NT2/D1 (cell line): Measurements from ENCODE around the gene AVPR2.

Experiments used
- DNase-seq: peaks from one replicate; pipeline ENCODE4 v3.0.0-alpha.2; 2011; ENCODE audit warnings: low read depth, low spot score
- H3K27me3 ChIP-seq: 2 replicates; pipeline ENCODE4 v1.6.0; 2011; ENCODE audit warnings: mild to moderate bottlenecking; ENCODE audit not compliant: insufficient read length, insufficient read depth
- H3K36me3 ChIP-seq: 2 replicates; pipeline ENCODE4 v1.6.1; 2011; ENCODE audit warnings: mild to moderate bottlenecking, low read length, mixed read lengths; ENCODE audit not compliant: insufficient read depth, insufficient read length
- H3K4me1 ChIP-seq: 2 replicates; pipeline ENCODE4 v1.5.1; 2011; ENCODE audit not compliant: insufficient read depth, insufficient read length
- H3K4me3 ChIP-seq: 2 replicates; pipeline ENCODE4 v1.5.1; 2011; ENCODE audit warnings: low read depth; ENCODE audit not compliant: insufficient read length
- H3K9ac ChIP-seq: 2 replicates; pipeline ENCODE4 v1.6.0; 2011; ENCODE audit warnings: low read depth; ENCODE audit not compliant: insufficient read length
- H3K9me3 ChIP-seq: 2 replicates; pipeline ENCODE4 v1.5.1; 2011; ENCODE audit warnings: mild to moderate bottlenecking, low read length; ENCODE audit not compliant: insufficient read depth
- SUZ12 ChIP-seq: IDR thresholded peaks from 2 replicates; pipeline ENCODE4 v1.6.1; 2011; ENCODE audit not compliant: insufficient read length, insufficient read depth; ENCODE audit errors: extremely low read depth
- YY1 ChIP-seq: IDR thresholded peaks from 2 replicates; pipeline ENCODE4 v1.6.1; 2011; ENCODE audit not compliant: insufficient read length, insufficient read depth
- ZNF274 ChIP-seq: IDR thresholded peaks from 2 replicates; pipeline ENCODE4 v1.6.1; 2011; ENCODE audit warnings: mild to moderate bottlenecking, low read depth, low read length

The AVPR2 gene

DNA sequence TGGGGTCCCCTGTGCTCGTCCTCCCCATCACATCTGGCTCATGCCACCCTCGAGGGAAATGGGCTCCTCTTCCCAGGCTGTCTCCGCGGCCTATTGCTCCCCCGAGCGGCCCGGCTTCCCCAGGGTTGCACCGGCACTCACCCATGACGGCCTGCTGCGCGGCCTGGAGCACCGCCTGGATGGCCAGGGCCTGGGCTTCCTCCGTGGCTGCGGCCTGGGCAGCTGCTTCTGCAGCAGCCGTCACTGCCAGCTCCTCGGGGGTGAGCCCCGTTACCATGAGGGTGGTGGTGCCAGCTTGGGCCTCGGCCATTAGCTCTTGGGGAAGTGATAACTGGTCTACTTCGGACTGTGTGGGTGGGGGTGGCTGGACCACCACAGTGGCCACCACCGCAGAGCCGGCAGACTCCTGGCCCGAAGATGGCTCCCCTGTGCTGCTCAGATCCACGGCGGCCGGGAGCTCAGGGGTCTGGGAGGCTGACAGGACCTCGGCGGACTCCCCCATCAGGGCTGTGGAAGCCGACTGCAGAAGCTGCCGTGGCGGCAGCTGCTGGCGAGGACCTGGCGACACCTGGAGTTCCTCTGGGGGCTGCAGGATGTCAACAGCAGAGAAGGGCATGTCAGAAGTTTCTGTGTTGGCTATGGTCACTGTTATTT is 48.0 kb downstream of the AVPR2 start:
- no peaks in the 10 kb centered on the region for H3K9me3 ChIP-seq
- no peaks in the 10 kb centered on the region for H3K27me3 ChIP-seq
- no peak for DNase-seq
- H3K4me1 ChIP-seq, result peaks cover 2% of the 10 kb centered on the region
- TF ChIP-seq SUZ12 (no peak), ZNF274 (no peak)
- H3K36me3 ChIP-seq, result peaks cover 82% of the 10 kb centered on the region
- no peak overlapping the region for H3K4me3 ChIP-seq
- H3K9ac ChIP-seq, result no peak overlapping the region

DNA sequence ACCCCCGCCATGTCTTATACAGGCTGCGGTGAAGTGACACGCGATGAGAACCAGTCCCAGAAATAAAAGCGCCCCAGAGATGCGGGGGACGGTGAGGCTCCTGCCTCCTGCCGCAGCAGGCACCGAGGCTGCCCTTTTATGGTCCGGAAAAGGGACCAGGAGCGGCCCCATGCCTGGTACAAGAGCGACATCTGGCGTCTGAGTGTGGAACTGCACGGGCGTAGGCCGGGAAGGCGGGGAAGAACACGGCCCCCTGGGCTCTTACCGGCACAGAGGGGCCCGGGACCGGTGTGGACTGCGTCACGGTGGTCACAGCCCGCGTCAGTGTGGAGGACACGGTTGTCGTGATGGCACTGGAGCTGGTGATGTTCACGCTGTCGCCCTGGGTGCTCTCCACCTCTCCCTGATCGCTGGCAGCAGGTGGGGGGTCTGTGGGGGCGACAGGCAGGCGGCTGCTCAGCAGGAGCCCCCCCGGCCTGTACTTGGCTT is 48.9 kb downstream of the AVPR2 start:
- no peak for DNase-seq
- H3K4me3 ChIP-seq, result no peak overlapping the region
- H3K27me3 ChIP-seq, result no peaks in the 10 kb centered on the region
- H3K4me1 ChIP-seq, result no peaks in the 10 kb centered on the region
- peaks cover 86% of the 10 kb centered on the region for H3K36me3 ChIP-seq
- no peak for TF ChIP-seq ZNF274
- TF ChIP-seq YY1, result no peak
- no peak for TF ChIP-seq SUZ12
- no peaks in the 10 kb centered on the region for H3K9me3 ChIP-seq
- H3K9ac ChIP-seq, result no peak overlapping the region

DNA sequence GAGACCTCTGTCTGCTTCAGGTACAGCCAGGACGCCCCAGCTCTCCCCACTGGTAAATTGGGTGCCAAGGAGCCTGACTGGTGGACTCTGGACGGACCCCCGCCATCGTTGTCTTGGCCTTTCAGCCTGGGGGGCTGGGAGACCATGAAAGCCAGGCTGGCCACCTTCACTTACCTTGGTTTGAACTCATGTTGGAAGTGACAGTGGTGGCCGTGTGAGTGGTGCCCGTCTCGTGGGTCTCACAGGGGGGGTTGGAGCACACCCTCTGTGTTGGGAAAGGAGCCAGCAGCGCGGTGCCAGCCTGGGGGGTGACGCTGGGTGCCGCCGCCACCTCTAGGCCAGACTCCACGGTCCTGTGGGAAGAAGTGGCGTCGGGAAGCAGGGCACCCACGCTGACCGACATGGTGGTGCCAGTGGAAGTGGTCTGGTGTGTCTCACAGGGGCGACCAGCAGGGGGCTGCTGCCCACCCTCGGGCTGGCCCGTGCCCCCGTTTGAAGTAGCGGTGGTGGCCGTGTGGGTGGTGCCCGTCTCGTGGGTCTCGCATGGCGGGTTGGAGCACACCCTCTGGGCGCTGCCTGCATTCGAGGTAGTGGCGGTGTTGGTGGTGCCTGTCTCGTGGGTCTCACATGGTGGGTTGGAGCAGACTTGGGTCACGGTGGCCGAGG is 49.6 kb downstream of the AVPR2 start:
- DNase-seq, result no peak
- H3K4me1 ChIP-seq, result no peaks in the 10 kb centered on the region
- peaks cover 92% of the 10 kb centered on the region for H3K36me3 ChIP-seq
- no peak overlapping the region for H3K4me3 ChIP-seq
- no peaks in the 10 kb centered on the region for H3K9me3 ChIP-seq
- no peak for TF ChIP-seq ZNF274
- no peak for TF ChIP-seq SUZ12
- TF ChIP-seq YY1, result no peak
- no peaks in the 10 kb centered on the region for H3K27me3 ChIP-seq
- H3K9ac ChIP-seq, result no peak overlapping the region

DNA sequence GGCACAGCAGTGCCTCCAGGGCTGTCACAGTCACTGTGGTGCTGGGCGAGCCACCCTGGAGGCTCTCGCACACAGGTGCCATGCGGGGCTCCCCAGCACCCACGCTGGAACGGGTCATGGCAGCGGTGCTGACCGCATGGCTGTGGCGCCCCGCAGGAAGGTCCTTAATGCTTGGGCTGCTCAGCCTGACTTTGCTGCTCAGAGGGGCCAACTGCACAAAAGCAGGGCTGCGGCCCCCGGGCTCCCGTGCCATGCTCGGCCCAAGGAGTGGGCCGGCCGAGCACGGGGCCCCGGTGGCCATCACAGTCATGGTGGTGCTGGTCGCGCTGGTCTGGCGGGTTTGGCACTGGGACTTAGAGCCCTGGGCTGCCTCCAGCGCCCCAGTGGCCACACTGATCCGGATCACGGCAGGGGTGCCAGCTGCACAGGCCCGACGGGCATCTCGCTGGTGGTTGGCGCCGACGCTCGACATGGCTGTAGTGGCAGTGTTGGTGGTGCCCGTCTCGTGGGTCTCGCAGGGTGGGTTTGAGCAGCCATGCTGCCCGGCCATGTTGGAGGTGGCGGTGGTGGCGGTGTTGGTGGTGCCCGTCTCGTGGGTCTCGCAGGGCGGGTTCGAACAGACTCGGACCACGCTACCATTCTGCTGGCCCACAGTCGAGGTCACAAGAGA is 50.2 kb downstream of the AVPR2 start:
- no peak for DNase-seq

DNA sequence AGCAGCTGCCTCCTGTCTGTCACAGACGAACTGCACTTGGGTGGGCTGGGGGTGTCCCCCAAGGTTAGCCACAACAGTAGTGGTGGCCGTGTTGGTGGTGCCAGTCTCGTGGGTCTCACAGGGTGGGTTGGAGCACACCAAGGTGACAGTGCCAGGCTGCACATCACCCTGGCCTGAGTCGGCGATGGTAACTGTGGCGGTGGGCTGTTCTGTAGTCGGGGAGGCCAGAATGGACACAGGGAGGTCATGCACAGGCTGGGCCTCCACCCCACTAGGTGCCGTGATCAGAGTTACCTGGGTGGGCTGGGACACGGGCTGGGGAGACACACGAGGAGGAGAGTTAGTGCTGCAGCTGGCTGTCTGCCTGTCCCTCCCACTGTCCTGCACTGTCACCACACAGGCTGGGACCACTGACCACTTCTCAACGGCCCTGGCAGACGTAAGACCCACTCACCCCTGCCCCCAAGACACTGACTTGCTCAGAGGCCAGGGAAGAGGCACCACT is 50.8 kb downstream of the AVPR2 start:
- no peak for DNase-seq
- TF ChIP-seq ZNF274, result no peak
- no peak for TF ChIP-seq YY1
- no peak for TF ChIP-seq SUZ12
- Histone ChIP-seq H3K36me3 (peaks cover 94% of the 10 kb centered on the region), H3K9me3 (no peaks in the 10 kb centered on the region), H3K9ac (no peak overlapping the region), H3K4me1 (no peaks in the 10 kb centered on the region), H3K4me3 (no peak overlapping the region), H3K27me3 (no peaks in the 10 kb centered on the region)

More for the DNA sequence above, 50.2 kb downstream of the AVPR2 start:
- peaks cover 95% of the 10 kb centered on the region for H3K36me3 ChIP-seq
- H3K27me3 ChIP-seq, result no peaks in the 10 kb centered on the region
- H3K4me1 ChIP-seq, result no peaks in the 10 kb centered on the region
- no peaks in the 10 kb centered on the region for H3K9me3 ChIP-seq
- H3K9ac ChIP-seq, result no peak overlapping the region
- no peak overlapping the region for H3K4me3 ChIP-seq
- TF ChIP-seq ZNF274, result no peak
- no peak for TF ChIP-seq SUZ12
- TF ChIP-seq YY1, result no peak

DNA sequence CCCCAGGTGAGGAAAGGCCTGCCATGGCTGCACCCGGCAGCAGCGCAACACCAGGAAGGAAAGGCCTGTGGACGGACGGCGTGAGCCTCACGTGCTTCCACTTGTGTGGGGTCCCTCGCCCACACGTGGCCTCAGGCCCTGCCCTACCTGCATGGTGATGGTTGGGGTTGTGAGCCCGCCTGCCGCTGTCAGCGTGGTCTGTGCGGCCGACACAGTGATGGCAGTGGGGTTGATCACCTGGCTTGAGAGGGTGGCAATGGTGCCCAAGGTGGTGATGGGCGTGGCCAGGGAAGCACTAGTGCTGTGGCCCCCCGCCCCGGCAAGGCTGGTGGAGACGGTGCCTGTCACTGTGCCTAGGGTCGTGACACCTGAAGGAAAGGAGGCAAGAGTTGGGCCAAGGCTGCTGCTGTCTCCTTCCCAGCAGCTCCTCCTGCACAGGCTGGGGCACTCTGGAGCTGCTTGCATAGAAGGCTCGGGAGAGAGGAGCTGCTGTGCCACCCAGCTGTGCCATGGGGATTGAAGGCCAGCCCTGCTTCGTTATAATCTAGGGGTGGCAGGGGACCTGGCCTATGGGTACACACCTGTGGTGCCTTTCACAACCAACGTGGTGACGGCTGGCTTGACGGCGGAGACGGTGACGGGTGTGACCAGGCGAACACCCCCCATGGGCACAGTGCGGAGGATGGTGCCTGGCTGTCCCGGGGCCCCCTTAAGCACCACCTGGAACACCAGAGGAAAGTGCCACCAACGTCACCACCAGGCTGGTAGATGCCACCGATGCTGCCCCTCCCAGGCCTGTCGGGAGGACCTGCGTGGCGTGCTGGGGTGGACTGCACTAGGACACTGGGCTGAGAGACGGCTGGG is 51.8 kb downstream of the AVPR2 start:
- TF ChIP-seq ZNF274 (no peak), SUZ12 (no peak), YY1 (no peak)
- DNase-seq, result no peak
- H3K4me1 ChIP-seq, result no peaks in the 10 kb centered on the region
- H3K36me3 ChIP-seq, result peaks cover 92% of the 10 kb centered on the region
- no peaks in the 10 kb centered on the region for H3K27me3 ChIP-seq
- no peaks in the 10 kb centered on the region for H3K9me3 ChIP-seq
- H3K4me3 ChIP-seq, result no peak overlapping the region
- H3K9ac ChIP-seq, result no peak overlapping the region
